Measurements from ENCODE around the gene ZNF428. TPM values are rescaled to one million over a fixed set of nuclear protein-coding genes. Genes with fewer than 3 reads are reported as not detected.

Gene ZNF428
- total and polyA plus RNA-seq, 2 of the 4 experiments (the other 2 are of a cell fraction), result 9.9 to 32.3 TPM

GRCh38 chr19:43639519-43640423 is 20.3 kb upstream of the ZNF428 start, which contains the start of gene CADM4:
TSS of gene CADM4 (minus strand) at chr19:43639850. CDS start at chr19:43639790, 60 bp downstream.
- peak within 1 kb of the TSS; percentile 57 for H3K23ac ChIP-seq (ENCODE audit: low read depth, low read length)
- DNase-seq (no peak), ATAC-seq (ENCODE audit: low read depth) (peak; percentile 85)
- no peak within 1 kb of the TSS for H4K91ac ChIP-seq (ENCODE audit: insufficient read depth, low read depth, low read length)
- H3K18ac ChIP-seq (ENCODE audit: low read depth, low read length), result no peak within 1 kb of the TSS
- no peak within 1 kb of the TSS for H3K56ac ChIP-seq (ENCODE audit: extremely low read depth, insufficient read depth, low read length)
- H3K4me1 ChIP-seq (ENCODE audit: control insufficient read depth, insufficient read depth, low read length), result peaks cover 9% of the 10 kb centered on the region
- no peak within 1 kb of the TSS for H2BK15ac ChIP-seq (ENCODE audit: low read depth, low read length)
- H2AK9ac ChIP-seq (replicated peaks; ENCODE audit: low read depth, low read length, poor library complexity), result peak within 1 kb of the TSS; percentile 83
- BruUV-seq (replicated peaks), result no TSS peak
- no peak within 1 kb of the TSS for H3K14ac ChIP-seq (replicated peaks; ENCODE audit: low read depth, low read length)
- H2BK120ac ChIP-seq (ENCODE audit: low read depth, low read length), result no peak within 1 kb of the TSS
- peak within 1 kb of the TSS; percentile 64 for H3K4me3 ChIP-seq (ENCODE audit: insufficient read depth, low read depth, low read length)
- dilution Hi-C loops (cut with HindIII; ENCODE audit: low sequenced_read_pairs, unreplicated experiment), result no loop called here
- H2AFZ ChIP-seq (replicated peaks; ENCODE audit: low read length, poor library complexity), result peak within 1 kb of the TSS; percentile 92
- POLR2A ChIA-PET (ENCODE audit: unreplicated experiment), result no interaction called here
- H3K4me2 ChIP-seq (ENCODE audit: low read depth, low read length), result peak within 1 kb of the TSS; percentile 96
- no peak within 1 kb of the TSS for H4K8ac ChIP-seq (ENCODE audit: low read depth in 2 of 2, low read length in 2 of 2)
- H4K20me1 ChIP-seq (ENCODE audit: insufficient read depth, low read length), result no peaks in the 10 kb centered on the region
- no peak within 1 kb of the TSS for H4K5ac ChIP-seq (ENCODE audit: low read depth, low read length)
- peaks cover 33% of the 10 kb centered on the region for H3K27me3 ChIP-seq (ENCODE audit: control insufficient read depth, insufficient read depth, low read length)
- H2BK5ac ChIP-seq (ENCODE audit: low read depth, low read length, poor library complexity, severe bottlenecking), result no peak within 1 kb of the TSS
- H2AK5ac ChIP-seq (ENCODE audit: low read depth, low read length), result 0 out of 2 replicates have a peak within 1 kb of the TSS, but pooled peaks have one; percentile 17
- no peaks in the 10 kb centered on the region for H3K9me3 ChIP-seq (ENCODE audit: control insufficient read depth, insufficient read depth, low read length)
- H3K4ac ChIP-seq (ENCODE audit: low read depth, low read length), result no peak within 1 kb of the TSS
- in situ Hi-C loops (cut with MboI; ENCODE audit: low sequenced_read_pairs), result no loop called here
- CTCF ChIA-PET, result no interaction called here
- H2BK20ac ChIP-seq (ENCODE audit: low read depth, low read length), result no peak within 1 kb of the TSS
- no peaks in the 10 kb centered on the region for H3K9me1 ChIP-seq (ENCODE audit: insufficient read depth, low read length)
- WGBS, 2 experiments (ENCODE audit: extremely low coverage in 2 of 2, insufficient read length in 1 of 2), result 2% methylated on average over 21 of the region's 110 CpGs; no CpG with 5 or more reads in 1 of the 2 experiments
- H3K9ac ChIP-seq (ENCODE audit: low read depth, low read length), result peak within 1 kb of the TSS; percentile 12; the same call in 1 of the 2 replicates
- H3K79me1 ChIP-seq (ENCODE audit: low read depth in 1 of 2, low read length in 2 of 2), result no peaks in the 10 kb centered on the region
- H3K36me3 ChIP-seq (ENCODE audit: control insufficient read depth, insufficient read depth, low read length), result no peaks in the 10 kb centered on the region
- intact Hi-C loops (cut with micrococcal nuclease), result no loop called here
- no peak within 1 kb of the TSS for H3K27ac ChIP-seq (ENCODE audit: insufficient read depth, low read length)
- TF ChIP-seq MXI1 (IDR thresholded peaks at IDR 0.05; ENCODE audit: borderline replicate concordance, low read depth, low read length), result no peak
- TF ChIP-seq NFE2L2 (IDR thresholded peaks at IDR 0.05; ENCODE audit: low read depth, low read length), result no peak
- no peak for TF ChIP-seq CTCF (conservative IDR thresholded peaks at IDR 0.05; ENCODE audit: low read depth, low read length)
- TF ChIP-seq SMC3 (IDR thresholded peaks at IDR 0.05; ENCODE audit: low read depth, low read length), result no peak
- TF ChIP-seq USF2 (IDR thresholded peaks at IDR 0.05; ENCODE audit: low read depth, low read length), result no peak
- TF ChIP-seq MAFK (IDR thresholded peaks at IDR 0.05; ENCODE audit: low read depth, low read length), result no peak
- no peak for TF ChIP-seq POLR2A (IDR thresholded peaks at IDR 0.05; ENCODE audit: low read depth, low read length)
- no peak for TF ChIP-seq ELK1 (IDR thresholded peaks at IDR 0.05; ENCODE audit: borderline replicate concordance, low read depth, low read length)
- TF ChIP-seq RFX5 (IDR thresholded peaks at IDR 0.05; ENCODE audit: low read depth, low read length), result no peak
- no peak for TF ChIP-seq CHD1 (IDR thresholded peaks at IDR 0.05; ENCODE audit: low read depth, low read length)
- no peak for TF ChIP-seq RAD21 (IDR thresholded peaks at IDR 0.05; ENCODE audit: low read length)
- no peak for TF ChIP-seq MAZ (IDR thresholded peaks at IDR 0.05; ENCODE audit: borderline replicate concordance, low read depth, low read length)
- no peak for TF ChIP-seq CEBPB (IDR thresholded peaks at IDR 0.05; ENCODE audit: low read depth, low read length)
- TF ChIP-seq FOS (IDR thresholded peaks at IDR 0.05; ENCODE audit: low read depth, low read length), result no peak
- no peak for TF ChIP-seq RCOR1 (IDR thresholded peaks at IDR 0.05; ENCODE audit: insufficient replicate concordance, low read length)

Data from IMR-90 (cell line).